NCI-H1417 (cell line): ENCODE results near the gene CCDC141.

ENCODE experiments used
- DNase-seq, 3 experiments: peaks; one replicate each; lab custom pipeline; 2025; lab: John Stamatoyannopoulos, UW

Gene CCDC141

GRCh38 chr2:178827739-178828485, 222.0 kb downstream of the CCDC141 start:
- no peak for DNase-seq

- no peak for DNase-seq
Measured at GRCh38 chr2:178827111-178827510, 222.8 kb downstream of the CCDC141 start.

GRCh38 chr2:178825183-178825582, 224.8 kb downstream of the CCDC141 start:
- DNase-seq: no peak

GRCh38 chr2:178824181-178824580, 225.8 kb downstream of the CCDC141 start:
- no peak for DNase-seq

- DNase-seq: no peak
Measured at GRCh38 chr2:178819992-178820391, 229.9 kb downstream of the CCDC141 start.

- DNase-seq: no peak
Measured at GRCh38 chr2:178819147-178819875, 230.6 kb downstream of the CCDC141 start.

- DNase-seq: no peak
Measured at GRCh38 chr2:178811901-178812300, 238.0 kb downstream of the CCDC141 start.

GRCh38 chr2:178811045-178811444, 238.9 kb downstream of the CCDC141 start:
- no peak for DNase-seq

GRCh38 chr2:178810422-178810821, 239.5 kb downstream of the CCDC141 start:
- DNase-seq: no peak

- DNase-seq: no peak
Measured at GRCh38 chr2:178807227-178808008, 242.5 kb downstream of the CCDC141 start, which contains the start of gene TTN. TSS of gene TTN (minus strand) at chr2:178807423. CDS start at chr2:178804642, 2,781 bp downstream.

- no peak for DNase-seq
Measured at GRCh38 chr2:178806543-178806942, 243.4 kb downstream of the CCDC141 start.

- no peak for DNase-seq
Measured at GRCh38 chr2:178805457-178805856, 244.5 kb downstream of the CCDC141 start.

GRCh38 chr2:178804791-178805190, 245.1 kb downstream of the CCDC141 start:
- DNase-seq: no peak

- DNase-seq: no peak
Measured at GRCh38 chr2:178800510-178800909, 249.4 kb downstream of the CCDC141 start.

GRCh38 chr2:178799305-178799704, 250.6 kb downstream of the CCDC141 start:
- no peak for DNase-seq

- peak in 2 of 3 experiments; percentile 22 to 74 for DNase-seq
Measured at GRCh38 chr2:178796079-178796677, 253.8 kb downstream of the CCDC141 start.

GRCh38 chr2:178787934-178788333, 262.0 kb downstream of the CCDC141 start:
- DNase-seq: no peak

- DNase-seq: no peak
Measured at GRCh38 chr2:178787155-178787554, 262.8 kb downstream of the CCDC141 start.

GRCh38 chr2:178783889-178784288, 266.0 kb downstream of the CCDC141 start:
- DNase-seq: no peak

GRCh38 chr2:178782236-178782635, 267.7 kb downstream of the CCDC141 start:
- no peak for DNase-seq
